PFSK-1 (cell line): ENCODE data around the gene HS6ST3.

ENCODE experiments used
- FOXP2 ChIP-seq: optimal IDR thresholded peaks from 2 replicates; pipeline ENCODE3; 2011; ENCODE audit warnings: borderline replicate concordance, control low read depth, inconsistent platforms; ENCODE audit not compliant: insufficient read depth; ENCODE audit errors: extremely low read length, extremely low read depth
- POLR2AphosphoS5 ChIP-seq: IDR thresholded peaks from 2 replicates; pipeline ENCODE4 v1.6.1; 2012; ENCODE audit warnings: low read depth, mild to moderate bottlenecking, control low read depth, low read length, moderate library complexity
- REST ChIP-seq, 2 experiments: IDR thresholded peaks; 2 replicates each; pipeline versions ENCODE4 v1.6.1 to v1.8.0; 2011 to 2012; ENCODE audit warnings: low read depth in 2 of 2, low read length in 2 of 2, control low read depth in 1 of 2, inconsistent platforms in 1 of 2, mild to moderate bottlenecking in 1 of 2, moderate library complexity in 1 of 2; ENCODE audit not compliant: insufficient read depth in 1 of 2
- SIN3A ChIP-seq: IDR thresholded peaks from 2 replicates; pipeline ENCODE4 v1.6.1; 2012; ENCODE audit warnings: mild to moderate bottlenecking, low read length, moderate library complexity, borderline replicate concordance; ENCODE audit not compliant: insufficient read depth
- TAF1 ChIP-seq: IDR thresholded peaks from 2 replicates; pipeline ENCODE4 v1.6.1; 2012; ENCODE audit warnings: low read length, control low read depth, borderline replicate concordance; ENCODE audit not compliant: insufficient read depth

The HS6ST3 gene

GRCh38 chr13:96492766-96493165, 402.9 kb downstream of the HS6ST3 start:
- no peak for TF ChIP-seq TAF1
- no peak for TF ChIP-seq SIN3A
- no peak for TF ChIP-seq REST (IDR thresholded peaks at IDR 0.05; ENCODE audit: insufficient read depth in 1 of 2, low read depth in 2 of 2, low read length in 2 of 2)
- TF ChIP-seq FOXP2, result no peak
- TF ChIP-seq POLR2AphosphoS5, result no peak

GRCh38 chr13:96499656-96500055, 409.7 kb downstream of the HS6ST3 start:
- TF ChIP-seq TAF1 (no peak), SIN3A (no peak)

GRCh38 chr13:96500953-96501352, 411.0 kb downstream of the HS6ST3 start:
- TF ChIP-seq SIN3A, result no peak
- TF ChIP-seq REST (IDR thresholded peaks at IDR 0.05; ENCODE audit: insufficient read depth in 1 of 2, low read depth in 2 of 2, low read length in 2 of 2), result no peak
- no peak for TF ChIP-seq POLR2AphosphoS5
- TF ChIP-seq FOXP2, result no peak
- no peak for TF ChIP-seq TAF1

GRCh38 chr13:96503481-96503880, 413.6 kb downstream of the HS6ST3 start:
- no peak for TF ChIP-seq TAF1
- TF ChIP-seq REST (IDR thresholded peaks at IDR 0.05; ENCODE audit: insufficient read depth in 1 of 2, low read depth in 2 of 2, low read length in 2 of 2), result no peak
- no peak for TF ChIP-seq SIN3A
- no peak for TF ChIP-seq FOXP2
- TF ChIP-seq POLR2AphosphoS5, result no peak

GRCh38 chr13:96511587-96511986, 421.7 kb downstream of the HS6ST3 start:
- TF ChIP-seq TAF1 (no peak), POLR2AphosphoS5 (no peak), REST (IDR thresholded peaks at IDR 0.05; ENCODE audit: insufficient read depth in 1 of 2, low read depth in 2 of 2, low read length in 2 of 2) (no peak), FOXP2 (no peak), SIN3A (no peak)
